Neural progenitor cell (in vitro differentiated cells): ENCODE results near the gene TNS3.

Experiments
- CTCF ChIP-seq: fragments of 200-600 bp; sonication (generic); IDR thresholded peaks from 2 replicates; pipeline ENCODE4 v1.5.1; 2017; ENCODE audit warnings: antibody characterized with exemption, mild to moderate bottlenecking
- EZH2 ChIP-seq: fragments of 200-600 bp; sonication (generic); IDR thresholded peaks from 2 replicates; pipeline ENCODE4 v1.6.1; 2017; ENCODE audit warnings: antibody characterized with exemption, mild to moderate bottlenecking, moderate library complexity

DNA sequence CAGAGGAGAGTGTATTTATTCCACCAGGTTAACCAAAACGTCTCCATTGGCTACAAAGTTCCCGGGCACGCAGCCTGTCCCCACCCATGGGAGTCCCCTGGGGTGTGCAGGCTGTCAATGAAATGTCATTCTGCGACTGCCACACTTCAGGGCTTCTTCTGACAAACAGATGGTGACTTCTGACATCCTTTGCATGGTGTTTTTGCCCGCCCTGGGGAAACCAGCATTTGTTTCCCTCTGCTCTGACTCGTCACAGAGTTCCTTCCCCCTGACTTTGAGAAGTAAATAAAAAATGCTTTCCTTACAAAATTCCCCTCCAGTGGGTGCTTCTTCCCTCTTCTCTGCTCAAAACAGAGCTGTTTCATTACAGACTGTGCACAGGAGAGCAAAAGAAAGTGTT is 38.2 kb downstream of the TNS3 start:
- TF ChIP-seq CTCF: no peak
- TF ChIP-seq EZH2: no peak
